22Rv1 (cell line): Measurements from ENCODE around the gene HSD11B1.

Source experiments
- H3K27ac ChIP-seq: fragments of 450-650 bp; 2 replicates; pipeline ENCODE4 v1.5.1; 2017
- CTCF ChIP-seq: fragments of 450-650 bp; IDR thresholded peaks from 2 replicates; pipeline ENCODE4 v1.5.1; 2017; ENCODE audit warnings: mild to moderate bottlenecking
- ZFX ChIP-seq: fragments of 450-650 bp; IDR thresholded peaks from 2 replicates; pipeline ENCODE4 v1.6.1; 2017; ENCODE audit warnings: antibody characterized with exemption, borderline replicate concordance

The HSD11B1 gene

GRCh38 chr1:209667103-209667502 is 37.5 kb upstream of the HSD11B1 start:
- no peak overlapping the region for H3K27ac ChIP-seq
- TF ChIP-seq CTCF = no peak
- TF ChIP-seq ZFX = no peak

GRCh38 chr1:209667708-209668107 is 36.9 kb upstream of the HSD11B1 start:
- TF ChIP-seq ZFX (no peak), CTCF (no peak)

GRCh38 chr1:209670441-209671082 is 34.1 kb upstream of the HSD11B1 start:
- TF ChIP-seq ZFX (no peak), CTCF (no peak)
- no peak overlapping the region for H3K27ac ChIP-seq

More at GRCh38 chr1:209667708-209668107, 36.9 kb upstream of the HSD11B1 start:
- H3K27ac ChIP-seq = no peak overlapping the region

GRCh38 chr1:209672705-209673630 is 31.7 kb upstream of the HSD11B1 start:
- H3K27ac ChIP-seq = no peak overlapping the region
- no peak for TF ChIP-seq CTCF
- no peak for TF ChIP-seq ZFX

- no peak for TF ChIP-seq CTCF
- no peak for TF ChIP-seq ZFX
These were observed 30.8 kb upstream of the HSD11B1 start for GRCh38 chr1:209673631-209674417.

GRCh38 chr1:209674957-209675564 is 29.6 kb upstream of the HSD11B1 start, which contains the start of gene G0S2:
Gene G0S2 (plus strand): TSS chr1:209675412. CDS start chr1:209675685, 273 bp downstream.
- H3K27ac ChIP-seq = no peak within 1 kb of the TSS
- TF ChIP-seq ZFX = no peak
- TF ChIP-seq CTCF = 0 out of 2 replicates have a peak, but pooled peaks have one; percentile 9

More at GRCh38 chr1:209673631-209674417, 30.8 kb upstream of the HSD11B1 start:
- H3K27ac ChIP-seq = no peak overlapping the region
